IMR-90 (cell line): ENCODE measurements around the gene ZNF497. TPM values are rescaled to one million over a fixed set of nuclear protein-coding genes. Genes with fewer than 3 reads are reported as not detected.

ENCODE experiments used
- ATAC-seq: fragments of 200-7000 bp; cut with Tn5 transposase; 2 replicates; pipeline ENCODE4 v1.9.1; 2020; ENCODE audit warnings: low read depth, mild to moderate bottlenecking, moderate library complexity
- BruUV-seq: library from RNA; stranded (reverse); fragments of 400-500 nt; replicated peaks from 2 replicates; lab custom pipeline; 2021; lab: Mats Ljungman, UMichigan
- CTCF ChIA-PET: fragments of 300-600 bp; formaldehyde crosslinking; extraction: SDS; loops from one replicate; lab custom pipeline; 2021; ENCODE audit warnings: antibody characterized with exemption; lab: Yijun Ruan, JAX
- POLR2A ChIA-PET: fragments of 300-600 bp; sonication (Branson Sonifier 250); formaldehyde crosslinking; loops from one replicate; lab custom pipeline; 2022; ENCODE audit warnings: antibody characterized with exemption; ENCODE audit not compliant: unreplicated experiment; lab: Charles Lee
- DNase-seq: peaks from one replicate; pipeline ENCODE4 v3.0.0; 2013
- H2AFZ ChIP-seq: replicated peaks from 2 replicates; pipeline ENCODE3; 2013; ENCODE audit warnings: low read length, mild to moderate bottlenecking; ENCODE audit not compliant: poor library complexity
- H2AK5ac ChIP-seq: 2 replicates; pipeline ENCODE4 v1.6.1; 2013; ENCODE audit warnings: low read depth, low read length, inconsistent platforms
- H2AK9ac ChIP-seq: replicated peaks from 2 replicates; pipeline ENCODE3; 2013; ENCODE audit warnings: mild to moderate bottlenecking, low read depth, low read length, moderate library complexity; ENCODE audit not compliant: poor library complexity
- H2BK120ac ChIP-seq: 2 replicates; pipeline ENCODE4 v1.6.1; 2013; ENCODE audit warnings: low read depth, low read length, inconsistent platforms
- H2BK15ac ChIP-seq: 3 replicates; pipeline ENCODE4 v1.6.1; 2013; ENCODE audit warnings: low read depth, low read length, inconsistent platforms
- H2BK20ac ChIP-seq: 2 replicates; pipeline ENCODE4 v1.6.1; 2013; ENCODE audit warnings: low read depth, mild to moderate bottlenecking, inconsistent platforms, low read length, moderate library complexity
- H2BK5ac ChIP-seq: 2 replicates; pipeline ENCODE4 v1.6.1; 2013; ENCODE audit warnings: mild to moderate bottlenecking, low read depth, low read length, inconsistent platforms; ENCODE audit not compliant: poor library complexity, severe bottlenecking
- H3K14ac ChIP-seq: replicated peaks from 2 replicates; pipeline ENCODE4 v1.6.1; 2013; ENCODE audit warnings: low read depth, low read length, inconsistent platforms
- H3K18ac ChIP-seq: 2 replicates; pipeline ENCODE4 v1.6.1; 2013; ENCODE audit warnings: low read depth, low read length, control low read depth
- H3K23ac ChIP-seq: 2 replicates; pipeline ENCODE4 v1.6.1; 2013; ENCODE audit warnings: low read depth, low read length, inconsistent platforms
- H3K27ac ChIP-seq: 2 replicates; pipeline ENCODE4 v1.5.1; 2013; ENCODE audit warnings: mild to moderate bottlenecking, control low read depth, low read length; ENCODE audit not compliant: insufficient read depth
- H3K27me3 ChIP-seq: 2 replicates; pipeline ENCODE4 v1.6.1; 2013; ENCODE audit warnings: low read length; ENCODE audit not compliant: control insufficient read depth, insufficient read depth
- H3K36me3 ChIP-seq: 2 replicates; pipeline ENCODE4 v1.6.1; 2013; ENCODE audit warnings: low read length, mixed read lengths; ENCODE audit not compliant: control insufficient read depth, insufficient read depth
- H3K4ac ChIP-seq: 2 replicates; pipeline ENCODE4 v1.6.1; 2013; ENCODE audit warnings: low read depth, low read length, inconsistent platforms
- H3K4me1 ChIP-seq: 2 replicates; pipeline ENCODE4 v1.6.1; 2013; ENCODE audit warnings: low read length, mixed read lengths; ENCODE audit not compliant: control insufficient read depth, insufficient read depth
- H3K4me2 ChIP-seq: 2 replicates; pipeline ENCODE4 v1.6.1; 2013; ENCODE audit warnings: low read depth, mild to moderate bottlenecking, control low read depth, low read length, moderate library complexity
- H3K4me3 ChIP-seq: 2 replicates; pipeline ENCODE4 v1.5.1; 2013; ENCODE audit warnings: low read depth, mild to moderate bottlenecking, control low read depth, low read length, moderate library complexity; ENCODE audit not compliant: insufficient read depth
- H3K56ac ChIP-seq: 2 replicates; pipeline ENCODE4 v1.6.1; 2013; ENCODE audit warnings: low read length, inconsistent platforms; ENCODE audit not compliant: insufficient read depth; ENCODE audit errors: extremely low read depth
- H3K79me1 ChIP-seq, 2 experiments: 2 replicates each; pipeline ENCODE4 v1.6.1; 2013; ENCODE audit warnings: low read length in 2 of 2, inconsistent platforms in 1 of 2, low read depth in 1 of 2
- H3K9ac ChIP-seq: 2 replicates; pipeline ENCODE4 v1.6.1; 2013; ENCODE audit warnings: low read depth, low read length, control low read depth
- H3K9me1 ChIP-seq: 2 replicates; pipeline ENCODE4 v1.6.1; 2013; ENCODE audit warnings: low read length, inconsistent platforms; ENCODE audit not compliant: insufficient read depth
- H3K9me3 ChIP-seq: 2 replicates; pipeline ENCODE4 v1.6.1; 2013; ENCODE audit warnings: low read length; ENCODE audit not compliant: control insufficient read depth, insufficient read depth
- H4K20me1 ChIP-seq: 2 replicates; pipeline ENCODE4 v1.6.1; 2013; ENCODE audit warnings: low read length, inconsistent platforms; ENCODE audit not compliant: insufficient read depth
- H4K5ac ChIP-seq: 2 replicates; pipeline ENCODE4 v1.6.1; 2013; ENCODE audit warnings: mild to moderate bottlenecking, low read depth, low read length, control low read depth
- H4K8ac ChIP-seq, 2 experiments: 2 replicates each; pipeline ENCODE4 v1.6.1; 2013; ENCODE audit warnings: low read depth in 2 of 2, low read length in 2 of 2, control low read depth in 1 of 2, inconsistent platforms in 1 of 2
- H4K91ac ChIP-seq: 2 replicates; pipeline ENCODE4 v1.6.1; 2013; ENCODE audit warnings: low read depth, low read length, inconsistent platforms; ENCODE audit not compliant: insufficient read depth
- BHLHE40 ChIP-seq: fragments of 150-350 bp; IDR thresholded peaks from 2 replicates; pipeline ENCODE4 v1.6.1; 2016; ENCODE audit warnings: mild to moderate bottlenecking, low read depth, low read length
- CEBPB ChIP-seq: IDR thresholded peaks from 2 replicates; pipeline ENCODE4 v1.6.1; 2012; ENCODE audit warnings: low read depth, low read length, improper control_type of control experiment
- CHD1 ChIP-seq: IDR thresholded peaks from 2 replicates; pipeline ENCODE4 v1.6.1; 2012; ENCODE audit warnings: low read depth, low read length, improper control_type of control experiment
- MAZ ChIP-seq: IDR thresholded peaks from 2 replicates; pipeline ENCODE4 v1.6.1; 2012; ENCODE audit warnings: low read depth, mild to moderate bottlenecking, low read length, improper control_type of control experiment, moderate library complexity, borderline replicate concordance
- MXI1 ChIP-seq: IDR thresholded peaks from 2 replicates; pipeline ENCODE4 v1.6.1; 2012; ENCODE audit warnings: low read depth, mild to moderate bottlenecking, low read length, moderate library complexity, borderline replicate concordance
- POLR2A ChIP-seq: IDR thresholded peaks from 2 replicates; pipeline ENCODE4 v1.6.1; 2012; ENCODE audit warnings: mild to moderate bottlenecking, low read depth, low read length
- RAD21 ChIP-seq: IDR thresholded peaks from 2 replicates; pipeline ENCODE4 v1.6.1; 2012; ENCODE audit warnings: low read length, improper control_type of control experiment
- RCOR1 ChIP-seq: IDR thresholded peaks from 2 replicates; pipeline ENCODE4 v1.6.1; 2012; ENCODE audit warnings: mild to moderate bottlenecking, low read length, improper control_type of control experiment; ENCODE audit not compliant: insufficient replicate concordance
- RFX5 ChIP-seq: IDR thresholded peaks from 2 replicates; pipeline ENCODE4 v1.8.0; 2012; ENCODE audit warnings: low read depth, mild to moderate bottlenecking, low read length, moderate library complexity
- SMC3 ChIP-seq: fragments of 150-350 bp; IDR thresholded peaks from 2 replicates; pipeline ENCODE4 v1.6.1; 2016; ENCODE audit warnings: low read depth, mild to moderate bottlenecking, antibody characterized with exemption, low read length, moderate library complexity
- USF2 ChIP-seq: fragments of 150-350 bp; IDR thresholded peaks from 2 replicates; pipeline ENCODE4 v1.6.1; 2017; ENCODE audit warnings: mild to moderate bottlenecking, antibody characterized with exemption, low read length, low read depth
- WGBS, 2 experiments: methylation state at CpG; one replicate each; pipeline versions ENCODE4 v1.1.5 to v1.1.7; 2013; ENCODE audit warnings: missing lambda C conversion rate in 2 of 2; ENCODE audit not compliant: insufficient read length in 1 of 2; ENCODE audit errors: extremely low coverage in 2 of 2; 5-methylcytosine and 5-hydroxymethylcytosine counted together
- dilution Hi-C: fragments of 300-500 bp; cut with HindIII; formaldehyde crosslinking; loops from one replicate; pipeline ENCODE4 v1.14.3; 2018; ENCODE audit warnings: low sequenced_read_pairs; ENCODE audit not compliant: unreplicated experiment
- in situ Hi-C: fragments of 300-500 bp; cut with MboI; formaldehyde crosslinking; loops from 3 replicates; pipeline ENCODE4 v1.14.3; 2019; ENCODE audit warnings: low sequenced_read_pairs, inconsistent platforms, mixed read lengths
- intact Hi-C: fragments of 100-400 bp; cut with micrococcal nuclease; formaldehyde crosslinking; loops from 2 replicates; pipeline ENCODE4 v1.10.0; 2022
- polyA plus RNA-seq, 3 experiments: library from polyadenylated mRNA; depleted of rRNA; stranded (reverse); fragments of >200 nt; gene quantifications; 2 replicates each; pipeline ENCODE4 v1.2.3, GENCODE V29; 2012; ENCODE audit warnings: low replicate concordance in 1 of 3
- total RNA-seq: library from RNA; depleted of rRNA; stranded (reverse); fragments of >200 nt; gene quantifications from 2 replicates; pipeline ENCODE4 v1.2.3, GENCODE V29; 2012
- TF ChIP-seq, protein P1 (sequence below): conservative IDR thresholded peaks from 2 replicates; pipeline ENCODE4 v1.5.1; 2012; ENCODE audit warnings: mild to moderate bottlenecking, low read depth, low read length, improper control_type of control experiment

Gene ZNF497
- total and polyA plus RNA-seq, 2 of the 4 experiments (the other 2 are of a cell fraction), result 0.18 to 0.24 TPM

DNA sequence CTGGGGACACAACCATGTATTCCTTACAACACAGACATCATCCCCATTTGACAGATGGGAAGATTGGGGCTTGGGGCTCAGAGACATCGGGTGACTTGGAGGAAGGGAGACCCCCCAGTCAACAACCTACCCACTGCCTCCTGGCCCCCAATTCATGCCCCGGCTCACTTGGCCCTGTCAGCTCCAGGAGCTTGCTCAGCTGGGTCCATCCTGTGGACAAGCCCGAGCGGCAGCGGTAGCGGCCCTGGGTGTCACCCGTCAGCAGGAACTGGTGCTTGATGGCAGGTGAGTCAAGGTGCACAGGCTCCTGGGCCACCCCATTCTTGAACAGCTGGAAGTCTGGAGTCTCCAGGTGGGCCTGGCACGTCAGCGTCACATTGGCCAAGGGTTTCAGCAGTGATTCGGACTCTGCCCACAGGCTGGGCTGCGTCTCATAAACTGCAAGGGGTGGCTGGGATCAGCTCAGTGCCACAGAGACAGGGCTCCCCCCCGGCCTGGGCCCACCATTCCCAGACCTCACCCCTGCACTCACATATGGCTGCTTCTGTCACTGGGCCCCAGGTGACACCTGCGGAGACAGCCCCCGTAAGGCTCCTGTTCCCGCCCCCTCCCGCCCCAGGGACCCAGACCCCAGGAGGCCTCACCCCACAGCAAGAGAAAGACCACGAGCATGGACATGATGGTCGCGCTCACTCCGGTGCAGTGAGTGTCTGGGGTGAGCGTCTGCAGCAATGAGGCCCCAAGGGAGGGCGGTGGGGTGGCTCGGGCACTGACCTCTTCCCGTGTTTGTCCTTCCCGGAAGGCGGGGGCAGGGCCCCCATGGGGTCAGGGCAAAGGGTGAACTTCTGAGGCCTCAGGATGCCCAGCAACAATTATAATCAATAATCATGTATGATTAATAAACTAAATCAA is 9.5 kb downstream of the ZNF497 start, which contains the start of gene A1BG (continued):
- no peak for TF ChIP-seq RFX5

DNA sequence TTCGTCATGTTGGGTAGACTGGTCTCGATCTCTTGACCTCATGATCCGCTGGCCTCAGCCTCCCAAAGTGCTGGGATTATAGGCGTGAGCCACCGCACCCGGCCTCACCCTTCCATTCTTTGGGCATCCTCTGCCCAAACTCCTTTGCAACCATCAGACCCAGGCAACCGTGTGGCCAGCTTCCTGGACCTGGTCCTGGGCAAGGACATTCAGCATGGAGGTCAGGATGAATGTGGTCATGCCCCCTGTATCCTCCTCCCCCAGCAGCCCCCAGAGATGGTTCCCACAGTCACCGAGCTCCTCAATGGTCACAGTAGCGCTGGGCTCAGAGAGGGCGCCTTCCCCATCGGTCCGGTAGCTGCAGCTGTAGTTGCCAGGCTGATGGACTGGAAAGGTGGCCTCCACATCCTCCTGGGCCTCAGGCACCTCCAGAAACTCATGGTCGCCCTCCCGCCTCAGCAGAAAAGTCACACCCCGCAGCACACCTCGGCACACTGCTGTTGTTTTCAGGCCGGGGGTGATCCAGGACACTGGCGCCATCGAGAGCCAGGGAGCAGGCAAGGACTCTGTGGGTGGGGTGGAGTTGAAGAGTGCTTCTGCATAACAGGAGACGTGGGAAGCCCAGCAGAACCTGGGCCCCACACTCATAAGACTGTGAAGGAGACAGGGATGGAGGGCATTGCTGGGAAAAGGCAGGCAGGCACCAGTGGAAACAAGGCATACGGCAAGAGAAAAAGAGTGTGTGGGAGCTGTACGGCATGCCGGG is 10.4 kb downstream of the ZNF497 start:
- ATAC-seq, result no peak
- WGBS, 2 experiments, result 88% methylated on average over 8 of the region's 23 CpGs; no CpG with 5 or more reads in 1 of the 2 experiments
- CTCF ChIA-PET, result no interaction called here
- peaks cover 5 to 35% of the 10 kb centered on the region in 2 experiments for H3K79me1 ChIP-seq
- H2AK5ac ChIP-seq, result no peak overlapping the region
- H3K27ac ChIP-seq, result no peak overlapping the region
- H4K91ac ChIP-seq, result no peak overlapping the region
- no peak overlapping the region for H2BK5ac ChIP-seq
- H3K4ac ChIP-seq, result no peak overlapping the region
- no peak overlapping the region for H2BK120ac ChIP-seq
- H2AFZ ChIP-seq, result no peak overlapping the region
- H2BK15ac ChIP-seq, result no peak overlapping the region
- intact Hi-C loops, result no loop called here
- no peak overlapping the region for H3K56ac ChIP-seq
- dilution Hi-C loops, result no loop called here
- peaks cover 4% of the 10 kb centered on the region; the same call in 1 of the 2 replicates for H3K9me1 ChIP-seq
- no peaks in the 10 kb centered on the region for H3K9me3 ChIP-seq
- peaks cover 8% of the 10 kb centered on the region for H4K20me1 ChIP-seq
- H4K5ac ChIP-seq, result no peak overlapping the region
- H3K4me2 ChIP-seq, result no peak overlapping the region
- POLR2A ChIA-PET, result no interaction called here
- H4K8ac ChIP-seq, result no peak overlapping the region
- peaks cover 11% of the 10 kb centered on the region for H3K4me1 ChIP-seq
- no peak overlapping the region for H3K9ac ChIP-seq
- H3K23ac ChIP-seq, result no peak overlapping the region
- H2AK9ac ChIP-seq, result peak overlapping the region; percentile 28
- H3K14ac ChIP-seq, result no peak overlapping the region
- H3K18ac ChIP-seq, result no peak overlapping the region
- DNase-seq, result no peak
- peaks cover 11% of the 10 kb centered on the region; the same call in 1 of the 2 replicates for H3K36me3 ChIP-seq
- no TSS peak for BruUV-seq
- in situ Hi-C loops, result no loop called here
- H3K4me3 ChIP-seq, result no peak overlapping the region
- H2BK20ac ChIP-seq, result no peak overlapping the region
- peaks cover 8% of the 10 kb centered on the region for H3K27me3 ChIP-seq
- TF ChIP-seq USF2 (no peak), RFX5 (no peak), MAZ (no peak), BHLHE40 (no peak), CEBPB (no peak), RCOR1 (no peak), RAD21 (no peak), MXI1 (no peak), CHD1 (no peak), POLR2A (no peak), SMC3 (no peak)
- TF ChIP-seq, protein P1, sequence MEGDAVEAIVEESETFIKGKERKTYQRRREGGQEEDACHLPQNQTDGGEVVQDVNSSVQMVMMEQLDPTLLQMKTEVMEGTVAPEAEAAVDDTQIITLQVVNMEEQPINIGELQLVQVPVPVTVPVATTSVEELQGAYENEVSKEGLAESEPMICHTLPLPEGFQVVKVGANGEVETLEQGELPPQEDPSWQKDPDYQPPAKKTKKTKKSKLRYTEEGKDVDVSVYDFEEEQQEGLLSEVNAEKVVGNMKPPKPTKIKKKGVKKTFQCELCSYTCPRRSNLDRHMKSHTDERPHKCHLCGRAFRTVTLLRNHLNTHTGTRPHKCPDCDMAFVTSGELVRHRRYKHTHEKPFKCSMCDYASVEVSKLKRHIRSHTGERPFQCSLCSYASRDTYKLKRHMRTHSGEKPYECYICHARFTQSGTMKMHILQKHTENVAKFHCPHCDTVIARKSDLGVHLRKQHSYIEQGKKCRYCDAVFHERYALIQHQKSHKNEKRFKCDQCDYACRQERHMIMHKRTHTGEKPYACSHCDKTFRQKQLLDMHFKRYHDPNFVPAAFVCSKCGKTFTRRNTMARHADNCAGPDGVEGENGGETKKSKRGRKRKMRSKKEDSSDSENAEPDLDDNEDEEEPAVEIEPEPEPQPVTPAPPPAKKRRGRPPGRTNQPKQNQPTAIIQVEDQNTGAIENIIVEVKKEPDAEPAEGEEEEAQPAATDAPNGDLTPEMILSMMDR, result no peak
